ENCODE data around the gene LRCH3. TPM values are rescaled to one million over a fixed set of nuclear protein-coding genes. Genes with fewer than 3 reads are reported as not detected.

LRCH3 gene
- total and polyA plus RNA-seq, 3 donors from 2014 or later = 43.4 to 173 (median 80.2) TPM

- no peaks in the 10 kb centered on the region for H3K36me3 ChIP-seq (ENCODE audit: low read depth, missing control alignments)
- H3K9me3 ChIP-seq = no peaks in the 10 kb centered on the region
- DNase-seq = no peak
- H3K4me3 ChIP-seq = no peak overlapping the region
- no peak for TF ChIP-seq POLR2A (IDR thresholded peaks at IDR 0.05)
- TF ChIP-seq CTCF (IDR thresholded peaks at IDR 0.05) = no peak
- WGBS, 2 donors = 97 to 100% methylated on average over 5 of the region's 5 CpGs
- intact Hi-C loops (cut with DNase I; ENCODE audit: low total_unique reads) = no loop called here
- no peaks in the 10 kb centered on the region for H3K4me1 ChIP-seq
- H3K27me3 ChIP-seq = no peaks in the 10 kb centered on the region
- no peak overlapping the region for H3K27ac ChIP-seq
These were observed 83.0 kb downstream of the LRCH3 start for GRCh38 chr3:197874064-197874463.

GRCh38 chr3:197874653-197875052, 83.6 kb downstream of the LRCH3 start:
- H3K4me1 ChIP-seq = no peaks in the 10 kb centered on the region
- WGBS, 2 donors = 75 to 77% methylated on average over 6 of the region's 6 CpGs
- H3K27me3 ChIP-seq = no peaks in the 10 kb centered on the region
- H3K4me3 ChIP-seq = no peak overlapping the region
- H3K27ac ChIP-seq = no peak overlapping the region
- H3K9me3 ChIP-seq = no peaks in the 10 kb centered on the region
- DNase-seq = no peak
- TF ChIP-seq POLR2A (IDR thresholded peaks at IDR 0.05) (no peak), CTCF (IDR thresholded peaks at IDR 0.05) (no peak)
- intact Hi-C loops (cut with DNase I; ENCODE audit: low total_unique reads) = no loop called here
- no peaks in the 10 kb centered on the region for H3K36me3 ChIP-seq (ENCODE audit: low read depth, missing control alignments)

GRCh38 chr3:197877902-197878301, 86.8 kb downstream of the LRCH3 start:
- no peaks in the 10 kb centered on the region for H3K27me3 ChIP-seq
- 96 to 99% methylated on average over 4 of the region's 4 CpGs for WGBS, 2 donors

GRCh38 chr3:197878427-197878826, 87.4 kb downstream of the LRCH3 start:
- Histone ChIP-seq H3K4me3 (no peak overlapping the region), H3K4me1 (no peaks in the 10 kb centered on the region), H3K9me3 (no peaks in the 10 kb centered on the region), H3K36me3 (ENCODE audit: low read depth, missing control alignments) (no peaks in the 10 kb centered on the region), H3K27ac (no peak overlapping the region), H3K27me3 (no peaks in the 10 kb centered on the region)
- TF ChIP-seq CTCF (IDR thresholded peaks at IDR 0.05) (no peak), POLR2A (IDR thresholded peaks at IDR 0.05) (no peak)
- WGBS, 2 donors = 83 to 85% methylated on average over 8 of the region's 8 CpGs
- intact Hi-C loops (cut with DNase I; ENCODE audit: low total_unique reads) = no loop called here
- no peak for DNase-seq

More at GRCh38 chr3:197877902-197878301, 86.8 kb downstream of the LRCH3 start:
- no peak overlapping the region for H3K27ac ChIP-seq
- H3K4me1 ChIP-seq = no peaks in the 10 kb centered on the region
- no peaks in the 10 kb centered on the region for H3K36me3 ChIP-seq (ENCODE audit: low read depth, missing control alignments)
- no peak overlapping the region for H3K4me3 ChIP-seq
- intact Hi-C loops (cut with DNase I; ENCODE audit: low total_unique reads) = no loop called here
- no peaks in the 10 kb centered on the region for H3K9me3 ChIP-seq
- TF ChIP-seq POLR2A (IDR thresholded peaks at IDR 0.05) = no peak
- no peak for TF ChIP-seq CTCF (IDR thresholded peaks at IDR 0.05)
- DNase-seq = no peak

- H3K4me1 ChIP-seq = no peaks in the 10 kb centered on the region
- no peak overlapping the region for H3K27ac ChIP-seq
- no peaks in the 10 kb centered on the region for H3K36me3 ChIP-seq (ENCODE audit: low read depth, missing control alignments)
- intact Hi-C loops (cut with DNase I; ENCODE audit: low total_unique reads) = no loop called here
- no peaks in the 10 kb centered on the region for H3K27me3 ChIP-seq
- no peak for DNase-seq
- H3K4me3 ChIP-seq = no peak overlapping the region
- H3K9me3 ChIP-seq = no peaks in the 10 kb centered on the region
- TF ChIP-seq POLR2A (IDR thresholded peaks at IDR 0.05) = no peak
- TF ChIP-seq CTCF (IDR thresholded peaks at IDR 0.05) = no peak
- WGBS, 2 donors = 66 to 76% methylated on average over 17 of the region's 17 CpGs
These were observed 89.6 kb downstream of the LRCH3 start for GRCh38 chr3:197880491-197881269.

All from testis (tissue), 3 donors.